Pancreas (tissue), 10 donors: Measurements from ENCODE around the gene MBD3L4. TPM values are rescaled to one million over a fixed set of nuclear protein-coding genes. Genes with fewer than 3 reads are reported as not detected.
A peak's percentile ranks its signal among the peaks of the same experiment; 100 is the strongest.
"Not testable (repeated sequence)": the region's sequence is repeated elsewhere in the genome, so short reads cannot be mapped to it uniquely, and the experiment has no call there.

Experiments used
- ATAC-seq, 4 donors: fragments of 200-7000 bp; cut with Tn5 transposase; one replicate each; pipeline versions ENCODE4 v1.8.0 to v1.9.1; 2020; ENCODE audit warnings: mild to moderate bottlenecking in 4 of 4, moderate library complexity in 4 of 4
- DNase-seq, 6 donors: peaks; one replicate each; pipeline ENCODE4 v3.0.0-alpha.2; 2020
- FAIRE-seq: peaks from 2 replicates; lab custom pipeline; 2012; peaks lifted over from hg19 to GRCh38; lab: Jason Lieb, UNC
- H3K27ac ChIP-seq, 4 donors: fragments of 200-600 bp; sonication (generic); 1 replicate in 3 of 4; 2 replicates in 1 of 4; pipeline versions ENCODE4 v1.5.0 to v1.8.0; 2020
- H3K27me3 ChIP-seq, 4 donors: fragments of 200-600 bp; one replicate each; pipeline ENCODE4 v1.8.0; 2021
- H3K36me3 ChIP-seq, 3 donors: fragments of 200-600 bp; sonication (generic) in 1 of 3; one replicate each; pipeline versions ENCODE4 v1.5.0 to v1.8.0; 2020 to 2021
- H3K4me1 ChIP-seq, 3 donors: fragments of 200-600 bp; one replicate each; pipeline ENCODE4 v1.8.0; 2021
- H3K4me3 ChIP-seq, 4 donors: fragments of 200-600 bp; sonication (generic) in 2 of 4; one replicate each; pipeline versions ENCODE4 v1.5.0 to v1.8.0; 2020 to 2021
- H3K9me3 ChIP-seq, 4 donors: fragments of 200-600 bp; one replicate each; pipeline ENCODE4 v1.8.0; 2021
- WGBS, 2 donors: extraction: QIAGEN DNeasy Blood & Tissue Kit; methylation state at CpG; one replicate each; pipeline ENCODE4 v1.1.7; 2013; 5-methylcytosine and 5-hydroxymethylcytosine counted together
- intact Hi-C, 3 donors: fragments of 100-400 bp; cut with DNase I; formaldehyde crosslinking; loops; one replicate each; pipeline versions ENCODE4 v1.11.1 to v1.14.2; 2022
- polyA plus RNA-seq, 2 donors: library from polyadenylated mRNA; stranded (reverse); fragments of 200-250 nt; gene quantifications; one replicate each; pipeline ENCODE4 v1.2.3, GENCODE V29; 2013
- total RNA-seq, 6 donors: library from RNA; stranded (reverse); fragmentation: NEBNext Ultra II Directional in 4 of 6; extraction: Animal tissue kit (Norgen Biotek cat#: 25700) in 4 of 6; gene quantifications; one replicate each; pipeline versions ENCODE4 v1.2.1 to v1.2.4, GENCODE V29; 2021 to 2023
- TF ChIP-seq, protein P1 (sequence below), 4 donors: fragments of 200-600 bp; sonication (generic) in 3 of 4; IDR thresholded peaks; one replicate each; pipeline versions ENCODE4 v1.5.0 to v1.8.0; 2021; ENCODE audit warnings: antibody characterized with exemption in 4 of 4
- donor health status: healthy with polysubstance abuse.
- donor health status: DM: no; HTN: no; CAD: no; lungs with moderate emphysema.
- donor health status: DM: no; HTN: no; CAD: no.
- donor health status: control.
- donor health status: control.
- donor health status: Bipolar disorder and iron deficiency.
- donor health status: DM: yes; HTN: yes; CAD: no.
- donor health status: DM: no; HTN: no; CAD: no.
- donor health status: DM: no; HTN: no; CAD: no.
- donor health status: DM: yes; HTN: yes; CAD: no.

Gene MBD3L4
- total RNA-seq: not detected
- polyA plus RNA-seq: not detected

DNA sequence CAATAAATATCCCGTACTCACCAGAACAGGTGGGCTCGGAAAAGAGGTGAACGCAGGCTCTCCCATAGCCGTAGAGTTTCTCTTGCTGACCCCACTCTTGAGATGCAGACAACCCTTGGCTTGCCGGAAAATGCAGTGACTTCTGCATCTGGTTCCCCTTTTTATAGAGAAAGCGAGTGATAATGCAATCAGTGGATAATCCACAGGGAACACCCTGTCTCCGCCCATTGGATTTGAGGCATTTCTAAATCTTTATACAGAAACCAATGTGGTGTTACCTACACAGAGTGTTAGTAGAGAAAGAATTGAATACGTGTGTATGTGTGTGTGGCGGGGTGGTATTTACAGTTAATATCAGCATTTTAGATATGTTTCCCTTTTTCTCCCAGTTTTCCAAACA lies at the start of gene MBD3L4:
Gene MBD3L4, minus strand, starts transcription at position 101 of the 400 bp plus-strand sequence. Its CDS starts 35 bp downstream, at position 66.
- H3K4me1 ChIP-seq, H3K4me3 ChIP-seq, DNase-seq, intact Hi-C loops, FAIRE-seq, H3K27ac ChIP-seq, H3K27me3 ChIP-seq, ATAC-seq, H3K36me3 ChIP-seq, H3K9me3 ChIP-seq: not testable (repeated sequence)
- no CpG with 5 or more reads among the region's 9 CpGs for WGBS, 2 donors

DNA sequence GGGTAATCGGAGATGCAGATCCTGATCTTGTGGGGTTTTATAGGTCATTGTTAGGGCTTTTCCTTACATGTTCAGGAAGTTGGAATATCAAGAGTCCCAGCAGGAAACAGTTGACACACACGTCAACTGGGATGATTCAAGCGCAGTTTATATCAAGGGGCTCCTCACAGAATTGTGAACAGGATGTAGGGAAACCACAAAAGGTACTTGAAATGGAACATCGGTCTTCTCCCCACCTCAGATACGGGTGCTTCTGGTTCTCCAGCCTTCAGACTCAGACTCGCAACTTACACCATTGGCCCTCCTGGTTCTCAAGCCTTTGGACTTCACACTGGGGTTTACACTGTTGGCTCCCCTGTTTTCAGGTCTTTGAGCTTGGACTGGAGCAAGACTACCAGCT lies 49.0 kb upstream of the MBD3L4 start:
- intact Hi-C loops: no loop called here
- peaks cover 1 to 12% (median 8%) of the 10 kb centered on the region in 3 donors for H3K36me3 ChIP-seq
- H3K4me1 ChIP-seq: no peaks in the 10 kb centered on the region
- no peak for FAIRE-seq
- H3K4me3 ChIP-seq: no peak overlapping the region
- DNase-seq: no peak
- no peaks in the 10 kb centered on the region for H3K27me3 ChIP-seq
- H3K27ac ChIP-seq: no peak overlapping the region
- ATAC-seq: no peak
- TF ChIP-seq, protein P1, sequence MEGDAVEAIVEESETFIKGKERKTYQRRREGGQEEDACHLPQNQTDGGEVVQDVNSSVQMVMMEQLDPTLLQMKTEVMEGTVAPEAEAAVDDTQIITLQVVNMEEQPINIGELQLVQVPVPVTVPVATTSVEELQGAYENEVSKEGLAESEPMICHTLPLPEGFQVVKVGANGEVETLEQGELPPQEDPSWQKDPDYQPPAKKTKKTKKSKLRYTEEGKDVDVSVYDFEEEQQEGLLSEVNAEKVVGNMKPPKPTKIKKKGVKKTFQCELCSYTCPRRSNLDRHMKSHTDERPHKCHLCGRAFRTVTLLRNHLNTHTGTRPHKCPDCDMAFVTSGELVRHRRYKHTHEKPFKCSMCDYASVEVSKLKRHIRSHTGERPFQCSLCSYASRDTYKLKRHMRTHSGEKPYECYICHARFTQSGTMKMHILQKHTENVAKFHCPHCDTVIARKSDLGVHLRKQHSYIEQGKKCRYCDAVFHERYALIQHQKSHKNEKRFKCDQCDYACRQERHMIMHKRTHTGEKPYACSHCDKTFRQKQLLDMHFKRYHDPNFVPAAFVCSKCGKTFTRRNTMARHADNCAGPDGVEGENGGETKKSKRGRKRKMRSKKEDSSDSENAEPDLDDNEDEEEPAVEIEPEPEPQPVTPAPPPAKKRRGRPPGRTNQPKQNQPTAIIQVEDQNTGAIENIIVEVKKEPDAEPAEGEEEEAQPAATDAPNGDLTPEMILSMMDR (IDR thresholded peaks at IDR 0.05): no peak
- 94 to 97% methylated on average over 6 of the region's 6 CpGs for WGBS, 2 donors
- H3K9me3 ChIP-seq: peaks cover 0 to 13% (median 1%) of the 10 kb centered on the region in 4 donors

DNA sequence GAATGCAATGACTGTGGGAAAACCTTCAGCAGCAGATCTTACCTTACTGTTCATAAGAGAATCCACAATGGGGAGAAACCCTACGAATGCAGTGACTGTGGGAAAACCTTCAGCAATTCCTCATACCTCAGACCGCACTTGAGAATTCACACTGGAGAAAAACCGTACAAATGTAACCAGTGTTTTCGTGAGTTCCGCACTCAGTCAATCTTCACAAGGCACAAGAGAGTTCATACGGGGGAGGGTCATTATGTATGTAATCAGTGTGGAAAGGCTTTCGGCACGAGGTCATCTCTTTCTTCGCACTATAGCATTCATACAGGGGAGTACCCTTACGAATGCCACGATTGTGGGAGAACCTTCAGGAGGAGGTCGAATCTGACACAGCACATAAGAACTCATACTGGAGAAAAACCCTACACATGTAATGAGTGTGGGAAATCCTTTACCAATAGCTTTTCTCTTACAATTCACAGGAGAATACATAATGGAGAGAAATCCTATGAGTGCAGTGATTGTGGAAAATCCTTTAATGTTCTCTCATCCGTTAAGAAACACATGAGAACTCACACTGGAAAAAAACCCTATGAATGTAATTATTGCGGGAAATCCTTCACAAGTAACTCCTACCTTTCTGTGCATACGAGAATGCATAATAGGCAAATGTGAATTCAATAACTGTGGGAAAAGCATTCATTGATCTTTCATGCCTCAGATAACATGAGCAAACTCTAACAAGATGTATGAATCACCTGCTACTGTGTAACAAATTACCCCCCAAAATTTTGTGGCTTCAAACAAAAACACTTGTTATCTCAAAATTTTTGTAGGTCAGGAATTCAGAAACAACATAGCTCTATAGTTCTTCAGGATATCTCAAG lies 43.3 kb upstream of the MBD3L4 start:
- FAIRE-seq: no peak
- H3K4me3 ChIP-seq: no peak overlapping the region
- H3K9me3 ChIP-seq: peaks cover 0 to 32% (median 14%) of the 10 kb centered on the region in 4 donors
- DNase-seq: no peak
- no peaks in the 10 kb centered on the region for H3K4me1 ChIP-seq
- H3K27me3 ChIP-seq: no peaks in the 10 kb centered on the region
- intact Hi-C loops: no loop called here
- H3K36me3 ChIP-seq: peaks cover 38 to 67% (median 56%) of the 10 kb centered on the region in 3 donors
- no peak overlapping the region for H3K27ac ChIP-seq
- ATAC-seq: no peak
- TF ChIP-seq, protein P1 (IDR thresholded peaks at IDR 0.05): no peak
- WGBS, 2 donors: 97% methylated on average over 15 of the region's 15 CpGs

DNA sequence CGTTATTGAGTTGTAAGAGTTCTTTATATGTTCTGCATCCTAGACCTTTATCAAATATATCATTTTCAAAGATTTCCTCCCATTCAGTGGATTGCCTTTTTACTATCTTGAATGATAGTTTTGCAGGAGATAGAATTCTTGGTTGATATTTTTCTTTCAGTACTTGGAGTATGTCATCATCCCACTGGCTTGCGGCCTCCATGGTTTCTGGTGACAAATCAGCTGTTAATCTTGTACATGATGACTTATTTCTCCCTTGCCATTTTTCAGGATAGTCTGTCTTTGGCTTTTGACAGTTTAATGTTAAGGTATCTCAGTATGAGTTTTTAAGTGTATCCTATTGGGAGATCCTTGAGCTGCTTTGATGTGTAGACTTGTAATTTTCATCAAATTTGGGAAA lies 38.0 kb upstream of the MBD3L4 start:
- 96 to 100% methylated on average over 2 of the region's 2 CpGs for WGBS, 2 donors
- H3K9me3 ChIP-seq: peaks cover 0 to 15% (median 4%) of the 10 kb centered on the region in 4 donors
- FAIRE-seq: no peak

DNA sequence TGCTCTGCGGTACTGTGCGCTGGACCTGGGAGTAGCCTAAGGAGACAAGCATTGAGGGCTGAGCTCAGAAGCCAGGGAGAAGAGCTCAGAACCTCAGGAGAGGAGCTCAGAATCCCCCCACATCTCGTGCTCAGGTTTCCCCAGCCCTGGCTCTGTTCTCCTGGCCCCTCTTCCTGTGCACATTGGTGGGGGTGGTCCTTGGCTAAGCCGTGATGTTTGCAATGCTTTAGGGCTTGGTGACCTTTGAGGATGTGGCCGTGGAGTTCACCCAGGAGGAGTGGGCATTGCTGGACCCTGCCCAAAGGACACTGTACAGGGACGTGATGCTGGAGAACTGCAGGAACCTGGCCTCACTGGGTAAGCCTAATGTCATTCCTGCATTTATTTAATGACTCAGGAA lies 36.2 kb upstream of the MBD3L4 start:
- no peaks in the 10 kb centered on the region for H3K9me3 ChIP-seq
- FAIRE-seq: no peak
- 99% methylated on average over 6 of the region's 6 CpGs for WGBS, 2 donors

More for the DNA sequence above, 38.0 kb upstream of the MBD3L4 start:
- no peaks in the 10 kb centered on the region for H3K27me3 ChIP-seq
- TF ChIP-seq, protein P1 (IDR thresholded peaks at IDR 0.05): no peak
- DNase-seq: peak in 1 of 6 donors; percentile 1
- no peak overlapping the region for H3K4me3 ChIP-seq
- no peaks in the 10 kb centered on the region for H3K4me1 ChIP-seq
- no peak overlapping the region for H3K27ac ChIP-seq
- H3K36me3 ChIP-seq: peaks cover 29 to 94% (median 74%) of the 10 kb centered on the region in 3 donors
- intact Hi-C loops: no loop called here
- ATAC-seq: no peak

More for the DNA sequence above, 36.2 kb upstream of the MBD3L4 start:
- Histone ChIP-seq H3K4me1 (no peaks in the 10 kb centered on the region), H3K4me3 (no peak overlapping the region), H3K27ac (no peak overlapping the region), H3K36me3 (peaks cover 14 to 86% (median 63%) of the 10 kb centered on the region in 3 donors), H3K27me3 (no peaks in the 10 kb centered on the region)
- no peak for ATAC-seq
- intact Hi-C loops: no loop called here
- TF ChIP-seq, protein P1 (IDR thresholded peaks at IDR 0.05): no peak
- no peak for DNase-seq
